OCI-LY7 (cell line): ENCODE results near the gene USP24. TPM values are rescaled to one million over a fixed set of nuclear protein-coding genes. Genes with fewer than 3 reads are reported as not detected.
A peak's percentile ranks its signal among the peaks of the same experiment; 100 is the strongest.

Experiments used
- BruUV-seq: library from RNA; stranded (reverse); fragments of 400-500 nt; replicated peaks from 2 replicates; lab custom pipeline; 2021; lab: Mats Ljungman, UMichigan
- CTCF ChIA-PET: fragments of 300-600 bp; sonication (Branson Sonifier 250); formaldehyde crosslinking; loops from one replicate; lab custom pipeline; 2022; ENCODE audit warnings: antibody characterized with exemption; ENCODE audit not compliant: unreplicated experiment; lab: Charles Lee
- POLR2A ChIA-PET: fragments of 300-600 bp; sonication (Branson Sonifier 250); formaldehyde crosslinking; loops from one replicate; lab custom pipeline; 2022; ENCODE audit warnings: antibody characterized with exemption; lab: Charles Lee
- DNase-seq: peaks from one replicate; pipeline ENCODE4 v3.0.0-alpha.2; 2015; ENCODE audit warnings: low spot score
- H2AFZ ChIP-seq: fragments of 200-600 bp; sonication (generic), shearing (Covaris generic); 2 replicates; pipeline ENCODE4 v1.6.1; 2014; ENCODE audit warnings: mild to moderate bottlenecking, antibody characterized with exemption, low read length, moderate library complexity
- H3K27ac ChIP-seq: fragments of 200-600 bp; sonication (generic); 2 replicates; pipeline ENCODE4 v1.5.1; 2014; ENCODE audit warnings: mixed run types, low read depth, mild to moderate bottlenecking, moderate library complexity, low read length, inconsistent platforms; ENCODE audit not compliant: poor library complexity, severe bottlenecking
- H3K36me3 ChIP-seq: fragments of 200-600 bp; sonication (generic); 2 replicates; pipeline ENCODE4 v1.6.1; 2014; ENCODE audit warnings: mild to moderate bottlenecking, antibody characterized with exemption, low read length, moderate library complexity, mixed read lengths; ENCODE audit not compliant: insufficient read depth
- H3K4me1 ChIP-seq: fragments of 200-600 bp; sonication (generic); 2 replicates; pipeline ENCODE4 v1.5.1; 2014; ENCODE audit warnings: mild to moderate bottlenecking, low read length; ENCODE audit not compliant: insufficient read depth, poor library complexity, severe bottlenecking
- H3K4me2 ChIP-seq: fragments of 200-600 bp; sonication (generic); 2 replicates; pipeline ENCODE4 v1.6.1; 2014; ENCODE audit warnings: mild to moderate bottlenecking, low read length
- H3K4me3 ChIP-seq: fragments of 200-600 bp; sonication (generic); 2 replicates; pipeline ENCODE4 v1.5.1; 2014; ENCODE audit warnings: mild to moderate bottlenecking, low read depth, low read length; ENCODE audit not compliant: poor library complexity, severe bottlenecking
- H3K79me2 ChIP-seq: fragments of 200-600 bp; sonication (generic); 2 replicates; pipeline ENCODE4 v1.6.1; 2016; ENCODE audit warnings: low read depth, mild to moderate bottlenecking, low read length, moderate library complexity, mixed read lengths; ENCODE audit not compliant: insufficient read depth
- H3K9me2 ChIP-seq: fragments of 200-600 bp; sonication (generic); 2 replicates; pipeline ENCODE4 v1.6.1; 2016; ENCODE audit warnings: mild to moderate bottlenecking, low read length, mixed read lengths; ENCODE audit not compliant: insufficient read depth
- H3K9me3 ChIP-seq: fragments of 200-600 bp; sonication (generic); 2 replicates; pipeline ENCODE4 v1.6.1; 2014; ENCODE audit warnings: mild to moderate bottlenecking, mixed run types, low read length, mixed read lengths
- H4K20me1 ChIP-seq: fragments of 200-600 bp; sonication (generic); 2 replicates; pipeline ENCODE4 v1.6.1; 2014; ENCODE audit warnings: mild to moderate bottlenecking, antibody characterized with exemption, low read length, moderate library complexity, mixed read lengths; ENCODE audit not compliant: insufficient read depth
- EZH2phosphoT487 ChIP-seq: fragments of 200-600 bp; sonication (generic); IDR thresholded peaks from 2 replicates; pipeline ENCODE4 v1.6.1; 2018; ENCODE audit warnings: low read depth, borderline replicate concordance, mild to moderate bottlenecking, mixed run types, antibody characterized with exemption, low read length, moderate library complexity, mixed read lengths
- intact Hi-C: fragments of 100-400 bp; cut with micrococcal nuclease; formaldehyde crosslinking; loops from one replicate; pipeline ENCODE4 v1.10.0; 2022; ENCODE audit not compliant: unreplicated experiment
- total RNA-seq, 2 experiments: library from RNA; depleted of rRNA in 1 of 2; stranded (reverse); fragments of >200 nt in 1 of 2; shearing (Covaris generic) in 1 of 2; gene quantifications; 2 replicates each; pipeline ENCODE4 v1.2.3, GENCODE V29; 2014 to 2022
- TF ChIP-seq, protein P1 (sequence below): fragments of 200-600 bp; sonication (generic); conservative IDR thresholded peaks from 2 replicates; pipeline ENCODE4 v1.5.1; 2014; ENCODE audit warnings: mild to moderate bottlenecking, antibody characterized with exemption, low read length, moderate library complexity, mixed read lengths

Gene USP24
- total RNA-seq, 2 experiments from 2014 or later: 35.1 to 46.3 TPM

DNA sequence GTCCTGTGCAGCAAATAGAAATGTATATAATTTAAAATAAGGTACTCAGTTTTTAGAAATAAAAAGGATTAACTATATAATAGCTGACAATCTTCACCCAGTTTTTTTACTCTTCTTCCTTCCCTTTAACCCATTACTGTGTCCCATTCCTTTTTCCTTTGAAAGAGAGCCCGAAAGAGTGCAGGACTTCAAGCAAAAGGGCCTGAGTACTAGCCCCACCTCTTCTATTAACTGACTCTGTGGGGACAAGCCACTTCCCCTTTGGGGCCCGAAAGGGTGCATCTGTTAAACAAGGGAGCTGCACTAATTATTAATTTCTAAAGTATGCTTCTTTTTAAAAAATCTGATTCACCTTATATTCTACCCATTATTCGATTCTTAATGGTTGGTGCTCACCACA is 3.3 kb downstream of the USP24 start:
- BruUV-seq: no TSS peak
- TF ChIP-seq EZH2phosphoT487: no peak
- TF ChIP-seq, protein P1, sequence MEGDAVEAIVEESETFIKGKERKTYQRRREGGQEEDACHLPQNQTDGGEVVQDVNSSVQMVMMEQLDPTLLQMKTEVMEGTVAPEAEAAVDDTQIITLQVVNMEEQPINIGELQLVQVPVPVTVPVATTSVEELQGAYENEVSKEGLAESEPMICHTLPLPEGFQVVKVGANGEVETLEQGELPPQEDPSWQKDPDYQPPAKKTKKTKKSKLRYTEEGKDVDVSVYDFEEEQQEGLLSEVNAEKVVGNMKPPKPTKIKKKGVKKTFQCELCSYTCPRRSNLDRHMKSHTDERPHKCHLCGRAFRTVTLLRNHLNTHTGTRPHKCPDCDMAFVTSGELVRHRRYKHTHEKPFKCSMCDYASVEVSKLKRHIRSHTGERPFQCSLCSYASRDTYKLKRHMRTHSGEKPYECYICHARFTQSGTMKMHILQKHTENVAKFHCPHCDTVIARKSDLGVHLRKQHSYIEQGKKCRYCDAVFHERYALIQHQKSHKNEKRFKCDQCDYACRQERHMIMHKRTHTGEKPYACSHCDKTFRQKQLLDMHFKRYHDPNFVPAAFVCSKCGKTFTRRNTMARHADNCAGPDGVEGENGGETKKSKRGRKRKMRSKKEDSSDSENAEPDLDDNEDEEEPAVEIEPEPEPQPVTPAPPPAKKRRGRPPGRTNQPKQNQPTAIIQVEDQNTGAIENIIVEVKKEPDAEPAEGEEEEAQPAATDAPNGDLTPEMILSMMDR: no peak

GRCh38 chr1:55210990-55211801 is 4.0 kb downstream of the USP24 start:
- Histone ChIP-seq H3K36me3 (peaks cover 7% of the 10 kb centered on the region; the same call in 1 of the 2 replicates), H3K9me3 (no peaks in the 10 kb centered on the region), H3K79me2 (peaks cover 86% of the 10 kb centered on the region), H3K27ac (peak overlapping the region; percentile 68), H3K4me3 (peak overlapping the region; percentile 94), H3K9me2 (no peaks in the 10 kb centered on the region), H2AFZ (peak overlapping the region; percentile 11; the same call in 1 of the 2 replicates), H3K4me2 (peak overlapping the region; percentile 99), H3K4me1 (peaks cover 47% of the 10 kb centered on the region), H4K20me1 (peaks cover 5% of the 10 kb centered on the region)
- intact Hi-C loops: no loop called here
- ChIA-PET POLR2A (interaction anchor here (0.6 to 3.7 kb wide), 4 partner anchors 11 to 37 kb away, joined by 3 to 16 read pairs (median 12); no protein-coding TSS in a partner anchor), CTCF (no interaction called here)
- BruUV-seq: TSS peak; percentile 19
- DNase-seq: no peak
- no peak for TF ChIP-seq EZH2phosphoT487
- TF ChIP-seq, protein P1: no peak

More for the DNA sequence above, 3.3 kb downstream of the USP24 start:
- CTCF ChIA-PET: no interaction called here
- Histone ChIP-seq H3K36me3 (peaks cover 4% of the 10 kb centered on the region; the same call in 1 of the 2 replicates), H3K4me1 (peaks cover 53% of the 10 kb centered on the region), H3K79me2 (peaks cover 79% of the 10 kb centered on the region), H3K27ac (peak overlapping the region; percentile 68), H3K4me3 (peak overlapping the region; percentile 94), H3K4me2 (peak overlapping the region; percentile 99), H4K20me1 (peaks cover 4% of the 10 kb centered on the region), H3K9me3 (no peaks in the 10 kb centered on the region), H3K9me2 (no peaks in the 10 kb centered on the region), H2AFZ (no peak overlapping the region; the same call in 1 of the 2 replicates)
- intact Hi-C loops: no loop called here
- POLR2A ChIA-PET: interaction anchor here (0.8 to 3.7 kb wide), 5 partner anchors 11 to 72 kb away, joined by 3 to 16 read pairs (median 5); no protein-coding TSS in a partner anchor
- DNase-seq: peak; percentile 44
